NCI-H1048 (cell line): ENCODE measurements around the gene SNRPN.
"Not testable (repeated sequence)": the region's sequence is repeated elsewhere in the genome, so short reads cannot be mapped to it uniquely, and the experiment has no call there.

Experiments used
- DNase-seq: peaks from one replicate; lab custom pipeline; 2025; lab: John Stamatoyannopoulos, UW

Gene SNRPN

GRCh38 chr15:24954783-24955530 is at the start of gene SNRPN, which contains the start of gene SNURF:
TSS of gene SNRPN (plus strand) at chr15:24954987. CDS start at chr15:24974454, 19,467 bp downstream.
TSS of gene SNURF (plus strand) at chr15:24954987. CDS start at chr15:24955049, 62 bp downstream.
- DNase-seq: peak; percentile 1

- DNase-seq: no peak
Observed at GRCh38 chr15:24916305-24917009, 38.3 kb upstream of the SNRPN start.

GRCh38 chr15:24917431-24917830 is 37.4 kb upstream of the SNRPN start:
- DNase-seq: no peak

GRCh38 chr15:24919446-24919845 is 35.3 kb upstream of the SNRPN start:
- DNase-seq: no peak

GRCh38 chr15:24922781-24923180 is 32.0 kb upstream of the SNRPN start:
- not testable (repeated sequence) for DNase-seq

DNA sequence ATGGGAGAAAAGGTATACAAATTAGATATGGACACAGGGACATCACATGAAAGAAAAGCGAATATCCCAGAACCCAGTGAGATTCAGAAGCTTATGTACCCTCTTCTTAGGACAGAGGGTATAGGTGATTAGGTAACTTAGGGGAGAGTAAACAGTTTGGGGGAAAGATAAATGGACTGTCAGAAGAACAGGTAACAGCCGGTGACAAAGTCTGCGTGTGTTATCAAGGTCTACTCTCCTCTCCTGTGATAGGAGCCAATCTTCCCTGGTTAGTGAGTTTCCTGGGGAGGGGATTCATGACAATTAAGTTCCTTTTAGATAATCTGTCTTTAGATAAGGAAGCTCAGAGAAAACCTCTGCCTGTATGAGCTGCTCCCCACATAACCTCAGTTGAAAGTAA is 30.6 kb upstream of the SNRPN start:
- no peak for DNase-seq

DNA sequence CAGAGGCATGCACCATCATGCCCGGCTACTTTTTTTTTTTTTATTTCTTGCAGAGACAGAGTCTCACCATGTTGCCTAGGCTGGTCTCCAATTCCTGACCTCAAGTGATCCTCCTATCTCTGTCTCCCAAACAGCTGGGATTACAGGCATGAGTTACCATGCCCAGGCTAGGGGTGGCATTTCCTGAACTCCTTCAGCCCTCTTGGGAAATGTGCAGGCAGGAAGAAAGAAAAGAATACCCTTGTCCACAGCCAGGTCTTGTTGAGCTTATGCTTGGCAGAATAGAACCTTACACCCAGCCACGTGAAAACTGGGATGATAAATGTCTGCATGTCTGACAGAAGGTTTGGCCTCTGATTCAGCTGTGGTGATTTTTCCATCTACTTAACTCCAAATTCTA is 30.2 kb upstream of the SNRPN start:
- DNase-seq: no peak

GRCh38 chr15:24931874-24932732 is 22.7 kb upstream of the SNRPN start:
- not testable (repeated sequence) for DNase-seq

DNA sequence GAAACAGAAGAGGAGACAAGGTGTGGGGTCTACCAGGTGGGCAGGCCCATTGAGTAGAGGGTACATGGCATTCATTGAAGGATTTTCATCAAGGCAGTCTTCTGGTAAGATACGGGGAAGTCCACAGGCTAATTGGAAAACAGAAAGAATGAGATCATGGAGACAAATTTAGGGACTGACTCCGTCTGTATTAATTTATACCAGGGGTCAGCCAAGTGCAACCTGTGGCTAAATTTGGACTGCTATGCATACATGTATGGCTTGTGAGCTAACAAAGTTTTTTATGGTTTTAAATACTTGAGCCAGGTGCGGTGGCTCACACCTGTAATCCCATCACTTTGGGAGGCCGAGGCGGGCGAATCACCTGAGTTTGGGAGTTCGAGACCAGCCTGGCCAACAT is 21.1 kb upstream of the SNRPN start:
- DNase-seq: no peak

DNA sequence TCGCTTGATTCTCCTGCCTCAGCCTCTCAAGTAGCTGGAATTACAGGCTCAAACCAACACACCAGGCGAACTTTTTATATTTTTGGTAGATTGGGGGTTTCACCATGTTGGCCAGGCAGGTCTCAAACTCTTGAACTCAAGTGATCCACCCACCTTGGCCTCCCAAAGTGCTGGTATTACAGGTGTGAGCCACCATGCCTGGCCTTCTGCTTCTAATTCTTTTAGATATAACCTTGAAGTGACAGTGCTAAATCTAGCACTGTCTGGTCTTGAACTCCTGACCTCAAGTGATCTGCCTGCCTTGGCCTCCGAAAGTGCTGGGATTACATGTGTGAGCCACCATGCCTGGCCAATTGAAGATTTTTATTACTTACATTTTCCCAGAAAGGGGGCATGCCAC is 16.6 kb upstream of the SNRPN start:
- not testable (repeated sequence) for DNase-seq

DNA sequence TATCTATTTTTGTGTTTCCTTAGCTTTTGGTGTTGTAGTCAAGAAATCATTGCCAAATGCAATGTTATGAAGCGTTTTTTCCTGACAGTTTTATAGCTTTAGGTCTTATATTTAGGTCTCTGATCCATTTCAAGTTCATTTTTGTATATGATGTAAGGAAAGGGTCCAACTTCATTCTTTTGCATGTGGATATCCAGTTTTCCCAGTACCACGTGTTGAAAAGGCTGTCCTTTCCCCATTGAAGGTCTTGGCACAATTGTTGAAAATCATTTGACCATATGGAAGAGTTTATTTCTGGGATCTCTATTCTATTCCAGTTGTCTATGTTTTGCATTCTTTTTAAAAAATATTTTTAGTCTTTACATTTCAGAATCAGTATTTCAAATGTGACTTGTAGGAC is 14.6 kb upstream of the SNRPN start:
- no peak for DNase-seq

DNA sequence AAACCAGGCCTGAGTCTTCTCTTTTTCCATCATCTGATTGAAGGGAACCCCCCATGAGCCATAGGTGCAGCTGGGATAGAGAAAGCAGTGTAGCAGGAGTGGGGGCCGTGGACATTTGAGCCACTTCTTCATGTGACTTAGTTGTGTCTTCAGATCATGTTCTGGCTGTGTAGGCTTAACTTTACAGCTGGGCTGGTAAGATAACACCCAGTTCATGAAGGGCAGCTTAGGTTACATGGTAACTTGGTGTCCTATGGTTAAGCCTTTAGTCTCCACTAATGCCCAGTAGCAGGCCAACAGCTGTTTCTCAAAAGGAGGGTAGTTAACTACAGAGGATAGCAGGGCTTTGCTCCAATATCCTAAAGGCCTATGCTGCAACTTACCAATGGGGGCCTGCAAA is 11.4 kb upstream of the SNRPN start:
- DNase-seq: no peak

- no peak for DNase-seq
Observed at GRCh38 chr15:24944954-24945353, 9.8 kb upstream of the SNRPN start.

- no peak for DNase-seq
Observed at GRCh38 chr15:24945711-24946110, 9.1 kb upstream of the SNRPN start.

- DNase-seq: no peak
Observed at GRCh38 chr15:24948495-24948894, 6.3 kb upstream of the SNRPN start.

GRCh38 chr15:24955531-24955921 is 739 bp downstream of the SNRPN start:
- no peak for DNase-seq

DNA sequence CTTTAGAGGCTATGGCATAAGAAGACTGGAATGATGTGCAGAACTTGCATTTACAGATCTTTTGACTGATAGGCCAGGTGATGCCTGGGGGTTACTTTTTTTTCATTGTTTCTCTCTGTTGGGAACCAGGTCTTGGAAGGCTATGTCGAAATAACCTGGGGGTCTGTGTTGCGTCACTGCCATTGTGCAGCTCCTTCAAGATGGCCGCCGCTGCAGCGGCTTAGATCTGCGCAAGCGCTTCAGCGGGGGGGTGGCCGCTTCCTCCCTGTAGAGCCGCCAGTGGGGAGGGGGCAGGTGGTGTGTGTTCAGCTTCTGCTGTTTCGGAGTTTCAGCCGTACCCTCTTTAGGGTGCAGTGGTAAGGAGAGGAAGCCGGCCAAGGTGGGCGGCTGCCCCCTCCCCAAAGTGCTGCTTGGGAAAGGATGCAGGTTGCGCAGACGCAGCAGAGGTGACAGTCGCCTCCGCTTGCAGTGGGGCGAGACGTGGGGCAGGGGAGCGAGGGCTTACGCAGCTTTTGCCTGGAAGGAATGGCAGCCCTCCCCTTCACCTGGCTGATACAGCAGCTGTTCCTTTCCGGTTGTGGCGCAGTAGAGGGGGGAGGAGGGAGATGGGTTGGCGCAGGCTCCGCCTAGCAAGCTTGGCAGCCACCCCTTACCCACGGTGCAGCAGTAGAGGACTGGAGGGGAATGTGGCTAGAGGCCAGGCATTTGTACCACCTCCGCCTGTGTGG is 1.5 kb downstream of the SNRPN start:
- DNase-seq: peak; percentile 32

DNA sequence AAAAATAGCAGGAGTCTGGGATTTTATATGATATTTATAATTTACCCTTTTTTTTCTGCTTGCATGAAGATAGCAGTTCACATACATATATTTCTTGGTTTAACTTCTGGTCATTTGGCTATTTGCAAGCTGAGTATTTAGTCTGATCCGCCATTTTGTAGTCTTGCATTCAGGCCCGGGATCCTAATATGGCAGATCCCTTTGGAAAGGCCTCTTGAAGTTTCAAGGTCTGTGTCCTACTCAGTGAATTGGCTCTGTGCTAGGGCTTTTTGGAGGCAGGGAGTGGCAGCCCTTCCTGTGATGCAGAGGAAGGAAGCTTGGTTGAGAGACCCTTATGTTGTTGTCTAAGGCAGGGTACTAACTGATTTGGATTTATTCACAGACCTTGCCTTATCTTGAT is 2.9 kb downstream of the SNRPN start:
- no peak for DNase-seq

DNA sequence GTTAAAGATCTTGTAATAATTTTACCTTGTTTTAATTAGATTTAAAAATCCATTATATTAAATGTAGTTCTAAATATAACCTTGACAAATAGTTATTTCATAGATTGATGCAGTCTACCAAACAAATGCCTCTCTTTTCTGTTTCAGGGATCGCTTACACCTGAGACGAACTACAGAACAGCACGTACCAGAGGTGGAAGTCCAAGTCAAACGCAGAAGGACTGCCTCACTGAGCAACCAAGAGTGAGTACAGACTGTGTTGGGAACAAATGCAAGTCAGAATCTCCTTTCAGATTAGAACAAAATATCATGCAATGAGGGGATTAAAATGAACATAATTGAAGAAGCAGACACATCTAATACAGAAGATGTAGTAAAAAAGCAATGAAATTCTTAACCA is 7.2 kb downstream of the SNRPN start:
- no peak for DNase-seq

DNA sequence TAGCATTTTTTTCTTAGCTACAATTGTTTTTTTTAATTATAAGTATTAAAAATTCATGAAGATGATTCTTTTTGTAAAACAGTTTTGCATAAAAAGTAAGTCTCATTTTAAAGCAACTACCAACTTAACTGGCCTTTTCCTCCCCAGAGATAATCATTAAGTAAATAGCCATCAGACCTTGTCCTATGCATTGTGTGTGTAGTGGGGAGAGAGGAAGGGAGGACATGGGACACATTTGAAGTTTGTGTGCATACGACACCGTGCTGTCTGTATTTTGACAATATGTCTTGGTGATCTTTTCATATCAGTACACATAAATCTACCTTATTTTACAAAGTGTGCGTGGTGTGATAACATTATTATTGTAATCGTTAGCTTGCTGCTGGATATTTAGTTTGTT is 8.1 kb downstream of the SNRPN start:
- DNase-seq: no peak

GRCh38 chr15:24966364-24967103 is 11.7 kb downstream of the SNRPN start:
- no peak for DNase-seq
